Right renal cortex interstitium (tissue), 3 donors: ENCODE data around the gene OR51B5. TPM values are rescaled to one million over a fixed set of nuclear protein-coding genes. Genes with fewer than 3 reads are reported as not detected.
"Not testable (repeated sequence)": the region's sequence is repeated elsewhere in the genome, so short reads cannot be mapped to it uniquely, and the experiment has no call there.

ENCODE experiments used
- DNase-seq, 3 donors: peaks; one replicate each; pipeline ENCODE4 v3.0.0-alpha.2; 2013; ENCODE audit warnings: low read depth in 3 of 3, low spot score in 2 of 3
- polyA plus RNA-seq, 3 donors: library from polyadenylated mRNA; unstranded; fragments of 120-200 nt; gene quantifications; one replicate each; pipeline ENCODE4 v1.2.1, GENCODE V29; 2013; ENCODE audit not compliant: insufficient read length in 3 of 3

Gene OR51B5
- polyA plus RNA-seq, 3 donors = 0.14 to 0.49 (median 0.14) TPM

DNA sequence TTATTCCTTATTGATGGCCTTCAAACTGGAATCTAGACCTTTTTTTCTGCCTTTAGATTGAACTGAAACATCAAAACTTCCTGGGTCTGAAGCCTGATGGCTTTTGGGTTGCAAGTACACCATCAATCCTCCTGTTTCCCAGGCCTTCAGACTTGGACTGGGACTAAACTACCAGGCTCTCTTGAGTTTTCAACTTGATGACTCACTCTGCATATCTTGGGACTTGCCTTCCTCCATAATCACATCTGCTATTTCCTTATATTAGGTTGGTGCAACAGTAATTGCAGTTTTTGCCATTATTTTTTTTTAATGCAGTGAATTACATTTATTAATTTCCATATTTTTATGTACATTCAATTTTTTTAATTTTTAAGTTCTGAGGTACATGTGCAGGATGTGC is 7.0 kb downstream of the OR51B5 start:
- no peak for DNase-seq

DNA sequence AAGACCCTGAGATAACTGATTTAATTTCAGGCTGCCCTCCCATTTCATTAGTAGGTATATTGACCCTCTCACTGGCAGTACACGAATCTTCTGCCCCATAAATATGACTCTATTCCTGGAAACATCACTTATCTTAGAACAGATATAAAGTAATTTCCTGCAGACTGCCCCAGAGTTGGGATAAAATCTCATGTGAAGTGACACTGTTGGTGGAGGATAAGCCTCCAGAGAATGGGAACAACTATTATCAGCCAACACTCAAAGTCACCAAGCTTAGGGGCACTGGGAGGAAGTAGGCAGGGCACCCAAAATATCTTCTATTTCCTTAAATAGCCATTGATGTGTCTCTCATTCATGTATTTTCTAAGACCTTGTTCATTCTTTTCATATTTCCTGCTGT is 8.2 kb downstream of the OR51B5 start:
- no peak for DNase-seq

DNA sequence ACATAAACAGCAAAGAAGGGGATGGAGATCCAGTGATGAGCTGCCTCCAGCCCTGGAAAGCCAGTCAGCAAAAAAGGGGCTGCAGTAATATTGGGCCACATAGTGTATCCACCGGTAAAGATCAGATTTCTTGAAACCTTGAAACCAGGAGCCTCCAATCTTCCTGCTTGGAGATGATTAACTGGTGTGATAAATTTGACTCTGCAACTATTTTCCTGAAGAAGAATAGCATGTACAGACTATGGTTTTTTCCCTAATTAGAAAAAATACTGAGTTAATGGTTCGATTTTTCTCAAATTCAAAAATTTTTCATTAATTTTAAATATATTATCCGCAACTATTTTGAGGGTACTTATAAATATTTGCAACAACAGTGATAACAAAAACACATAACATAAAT is 19.1 kb downstream of the OR51B5 start, which contains the start of gene OR51B2:
Gene OR51B2, minus strand, starts transcription at position 101 of the 400 bp plus-strand sequence. Its CDS starts 0 bp downstream, at position 101.
- DNase-seq = no peak

DNA sequence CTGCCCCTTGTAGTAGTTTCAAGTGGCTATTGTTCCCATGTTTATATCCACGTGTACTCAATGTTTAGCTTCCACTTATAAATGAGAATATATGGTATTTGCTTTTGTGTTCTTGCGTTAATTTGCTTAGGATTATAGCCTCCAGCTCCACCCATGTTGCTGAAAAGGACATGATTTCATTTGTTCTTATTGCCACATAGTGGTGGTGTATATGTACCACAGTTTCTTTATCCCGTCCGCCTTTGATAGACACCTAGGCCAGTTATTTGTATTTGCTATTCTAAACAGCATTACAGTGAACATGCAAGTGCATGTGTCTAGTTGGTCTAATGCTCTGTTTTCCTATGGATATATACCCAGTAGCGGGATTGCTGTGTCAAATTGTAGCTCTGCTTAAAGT is 26.0 kb downstream of the OR51B5 start:
- no peak for DNase-seq

DNA sequence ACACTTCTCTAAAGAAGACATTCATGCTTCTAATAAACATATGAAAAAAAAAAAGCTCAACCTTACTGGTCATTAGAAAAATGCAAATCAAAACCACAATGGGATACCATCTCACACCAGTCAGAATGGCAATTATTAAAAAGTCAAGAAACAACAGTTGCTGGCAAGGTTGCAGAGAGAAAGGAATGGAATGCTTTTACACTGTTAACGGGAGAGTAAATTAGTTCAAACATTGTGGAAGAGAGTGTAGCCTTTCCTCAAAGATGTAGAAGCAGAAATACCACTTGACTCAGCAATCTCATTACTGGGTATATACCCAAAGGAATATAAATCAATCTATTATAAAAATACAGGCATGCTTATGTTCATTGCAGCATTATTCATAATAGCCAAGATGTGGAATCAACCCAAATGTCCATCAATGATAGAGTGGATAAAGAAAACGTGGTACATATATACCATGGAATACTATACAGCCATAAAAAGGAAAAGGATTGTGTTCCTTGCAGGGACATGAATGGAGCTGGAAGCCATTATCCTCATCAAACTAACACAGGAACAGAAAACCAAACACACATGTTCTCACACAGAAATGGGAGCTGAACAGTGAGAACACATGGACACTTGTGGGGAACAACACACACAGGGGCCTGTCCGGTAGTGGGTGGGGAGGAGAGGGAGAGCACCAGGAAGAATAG is 29.8 kb downstream of the OR51B5 start:
- not testable (repeated sequence) for DNase-seq

DNA sequence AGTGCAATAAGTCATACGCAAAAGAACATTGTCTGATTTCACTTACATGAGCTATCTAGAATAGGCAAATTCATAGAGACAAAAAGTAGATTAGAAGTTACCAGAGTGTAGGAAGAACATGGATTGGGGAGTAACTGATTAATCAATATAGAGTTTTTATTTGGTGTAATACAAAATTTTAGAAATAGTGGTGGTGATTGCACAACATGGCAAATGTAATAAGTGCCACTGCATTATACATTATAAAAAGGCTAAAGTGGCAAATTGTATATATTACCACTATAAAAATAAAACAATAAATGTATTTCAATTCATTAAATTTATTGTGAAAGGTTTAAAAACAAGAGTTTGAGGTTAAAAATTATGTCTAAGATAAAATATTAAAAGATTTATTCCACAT is 32.9 kb downstream of the OR51B5 start:
- DNase-seq = no peak

DNA sequence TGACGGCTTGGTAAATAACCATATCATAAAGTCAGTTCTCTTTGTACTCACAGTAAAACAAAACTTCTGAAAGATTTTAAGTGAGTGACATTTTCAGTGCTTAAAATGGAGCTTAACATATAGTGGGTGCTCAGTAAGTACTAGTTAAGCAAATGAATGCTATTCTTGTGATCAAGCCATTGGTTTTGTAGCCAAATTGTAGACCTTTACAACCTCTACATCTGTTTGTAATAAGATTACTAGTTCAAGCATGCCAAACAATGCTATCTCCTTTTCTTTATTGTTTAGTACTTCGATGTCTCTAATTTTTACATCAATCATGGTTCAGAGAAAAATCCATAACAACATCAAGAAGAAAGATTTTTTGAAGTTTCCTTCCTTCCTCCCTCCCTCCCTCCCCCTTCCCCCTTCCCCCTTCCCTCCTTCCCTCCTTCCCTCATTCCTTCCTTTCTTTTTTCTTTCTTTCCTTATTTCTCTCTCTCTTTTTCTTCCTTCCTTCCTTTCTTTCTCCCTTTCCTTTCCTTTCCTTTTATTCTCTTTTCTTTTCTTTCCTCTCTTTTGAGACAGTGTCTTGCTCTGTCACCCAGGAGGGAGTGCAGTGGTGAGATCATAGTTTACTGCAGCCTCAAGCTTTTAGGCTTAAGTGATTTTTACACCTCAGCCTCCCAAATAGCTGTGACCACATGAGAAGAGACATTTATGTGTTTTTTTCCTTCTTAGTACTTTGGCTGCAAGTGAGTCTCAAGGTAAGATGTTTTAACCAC is 35.9 kb downstream of the OR51B5 start:
- DNase-seq = no peak

DNA sequence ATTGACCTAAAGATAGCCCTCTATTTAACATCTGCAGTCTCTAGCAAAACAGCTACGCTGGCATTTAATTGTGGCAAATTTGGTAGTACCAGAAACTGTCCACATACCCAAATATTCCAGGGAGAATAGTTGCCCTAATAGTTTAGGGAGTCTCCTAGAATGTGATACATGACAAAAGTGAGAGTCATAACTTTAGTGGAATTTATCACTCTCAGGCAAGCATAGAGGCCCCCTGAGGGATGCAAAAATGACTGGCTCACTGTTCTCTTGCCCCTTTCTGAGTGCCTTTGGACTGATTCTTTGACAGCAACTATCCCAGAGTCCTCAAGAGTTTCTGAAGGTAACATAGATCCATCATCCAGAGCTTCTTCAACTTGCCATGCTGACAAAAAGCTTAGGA is 39.3 kb downstream of the OR51B5 start:
- DNase-seq = no peak

DNA sequence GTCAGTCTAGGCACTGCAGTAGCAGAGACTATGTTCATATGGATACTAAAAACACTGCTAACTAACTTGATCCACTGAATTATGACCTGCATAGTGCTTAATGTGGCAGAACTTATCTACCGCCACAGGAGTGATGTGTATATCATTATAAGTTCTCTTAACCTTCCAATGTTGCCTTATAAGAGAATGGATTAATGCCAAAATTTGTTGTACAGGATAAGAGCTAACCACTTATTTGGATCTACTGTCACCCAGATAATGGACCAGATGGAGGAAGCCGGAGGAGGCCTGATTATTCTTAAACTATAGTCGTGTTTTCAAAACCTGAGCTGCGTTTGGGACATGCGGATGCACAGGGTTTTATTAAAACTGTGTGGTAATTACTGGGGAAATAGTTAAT is 39.7 kb downstream of the OR51B5 start:
- DNase-seq = no peak

DNA sequence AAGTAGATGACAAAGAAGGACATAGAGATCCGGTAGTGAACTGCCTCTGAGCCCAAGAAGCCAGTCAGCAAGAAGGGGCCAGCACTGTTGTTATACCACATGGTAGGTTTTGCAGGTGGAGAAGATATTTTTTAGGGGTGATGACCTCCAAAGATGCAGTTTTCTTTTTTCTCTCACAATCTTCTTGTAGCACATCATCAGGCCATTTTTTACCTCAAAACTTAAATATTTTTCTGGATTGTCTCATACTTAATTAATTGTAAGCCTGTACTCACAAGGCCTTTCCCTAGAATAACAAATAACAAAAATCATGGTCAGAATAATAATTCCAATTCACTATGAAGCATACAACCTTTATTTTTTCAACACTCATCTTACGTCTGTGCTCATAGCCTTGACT is 41.5 kb downstream of the OR51B5 start, which contains the start of gene OR51B4:
Gene OR51B4, minus strand, starts transcription at position 101 of the 400 bp plus-strand sequence. Its CDS starts 0 bp downstream, at position 101.
- no peak for DNase-seq

DNA sequence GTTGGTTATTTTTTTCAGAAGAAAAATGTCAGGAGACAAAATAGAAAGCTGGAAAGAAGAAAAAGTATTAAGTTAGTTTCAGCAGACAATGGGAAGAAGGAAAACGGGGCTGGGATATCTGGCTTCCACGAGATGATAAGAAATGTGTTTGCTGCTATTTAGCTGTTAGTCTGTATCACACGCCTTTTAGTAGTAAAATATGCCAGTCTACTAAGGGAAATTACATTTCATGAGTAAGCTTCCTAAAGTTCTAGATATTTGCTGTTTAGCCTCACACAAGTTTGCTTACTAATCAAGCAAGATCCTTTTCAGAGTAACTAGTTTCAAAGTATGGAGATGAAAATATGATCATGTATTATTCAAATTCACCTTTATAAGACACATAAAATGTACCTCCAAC is 43.1 kb downstream of the OR51B5 start:
- no peak for DNase-seq

DNA sequence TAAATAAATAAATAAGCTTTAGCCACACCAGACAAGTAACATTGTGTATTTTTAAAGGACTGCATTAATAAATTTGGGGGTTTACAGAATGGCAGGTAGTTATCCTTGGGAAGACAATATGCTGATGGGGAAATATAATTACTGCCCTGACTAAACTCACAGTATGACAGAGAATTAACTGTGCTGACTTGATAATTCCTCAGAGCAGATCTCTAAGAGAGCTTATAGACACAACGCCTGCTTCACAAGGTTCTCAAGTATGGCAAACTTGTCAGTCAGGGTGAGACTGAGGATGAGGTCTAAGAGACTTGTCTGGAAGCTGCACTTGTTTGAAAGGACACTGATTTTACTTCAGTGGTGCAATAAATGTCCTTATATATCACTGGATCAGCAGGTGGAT is 44.9 kb downstream of the OR51B5 start:
- no peak for DNase-seq

DNA sequence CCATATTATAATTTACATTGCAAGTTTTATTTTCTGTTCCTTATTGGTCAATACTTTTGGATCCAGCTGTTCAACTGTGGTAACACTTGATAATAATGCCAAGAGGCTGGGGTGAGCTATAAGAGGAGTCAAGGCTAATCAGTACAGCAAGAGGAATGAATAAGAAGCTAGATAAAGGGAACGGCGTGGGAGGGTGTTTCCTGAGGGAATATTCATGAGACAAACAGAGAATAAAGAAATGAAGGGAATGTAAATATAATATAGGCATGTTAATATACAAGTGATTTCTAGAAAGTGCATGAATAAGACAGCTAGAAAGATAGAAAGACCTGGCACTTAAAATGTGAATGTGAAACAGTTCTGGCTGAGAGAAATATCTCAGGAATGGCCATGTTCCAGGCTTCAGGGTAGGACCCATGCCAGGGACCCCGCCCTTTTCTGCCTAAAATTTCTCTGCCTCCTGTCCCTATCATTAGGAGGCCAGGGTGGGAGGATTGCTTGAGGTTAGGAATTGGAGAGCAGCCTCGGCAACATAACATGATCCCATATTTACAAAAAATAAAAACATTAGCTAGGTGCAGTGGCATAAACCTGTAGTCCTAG is 45.5 kb downstream of the OR51B5 start:
- DNase-seq = no peak

DNA sequence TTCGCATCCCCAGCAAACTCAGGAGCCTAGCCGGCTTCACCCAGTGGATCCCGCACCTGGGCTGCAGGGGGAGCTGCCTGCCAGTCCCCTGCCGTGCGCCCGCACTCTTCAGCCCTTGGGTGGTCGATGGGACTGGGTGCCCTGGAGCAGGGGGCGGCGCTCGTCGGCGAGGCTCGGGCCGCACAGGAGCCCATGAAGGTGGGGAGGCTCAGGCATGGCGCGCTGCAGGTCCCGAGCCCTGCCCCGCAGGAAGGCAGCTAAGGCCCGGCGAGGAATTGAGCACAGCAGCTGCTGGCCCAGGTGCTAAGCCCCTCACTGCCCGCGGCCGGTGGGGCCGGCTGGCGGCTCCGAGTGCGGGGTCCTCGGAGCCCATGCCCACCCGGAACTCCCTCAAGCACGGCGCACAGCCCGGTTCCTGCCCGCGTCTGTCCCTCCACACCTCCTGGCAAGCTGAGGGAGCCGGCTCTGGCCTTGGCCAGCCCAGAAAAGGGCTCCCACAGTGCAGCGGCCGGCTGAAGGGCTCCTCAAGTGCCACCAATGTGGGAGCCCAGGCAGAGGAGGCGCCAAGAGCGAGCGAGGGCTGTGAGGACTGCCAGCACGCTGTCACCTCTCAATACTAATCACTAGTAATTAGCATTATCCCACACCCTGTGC is 48.9 kb downstream of the OR51B5 start:
- DNase-seq = not testable (repeated sequence)

DNA sequence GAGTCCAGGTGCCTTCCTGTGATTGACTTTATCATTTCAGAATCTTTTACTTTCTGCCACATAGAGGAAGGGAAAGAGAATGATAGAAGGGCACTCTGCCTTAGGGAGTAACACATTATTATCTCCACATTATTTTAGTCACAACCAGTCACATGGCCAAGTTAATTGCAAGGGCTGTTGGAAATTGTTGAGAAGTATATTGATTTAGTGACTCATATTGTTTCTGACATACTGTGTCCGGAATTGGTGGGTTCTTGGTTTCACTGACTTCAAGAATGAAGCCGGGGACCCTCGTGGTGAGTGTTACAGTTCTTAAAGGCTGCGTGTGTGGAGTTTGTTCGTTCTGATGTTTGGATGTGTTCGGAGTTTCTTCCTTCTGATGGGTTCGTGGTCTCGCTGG is 50.3 kb downstream of the OR51B5 start:
- no peak for DNase-seq

Other genes starting within 250 kb of the OR51B5 start
- gene OR52A5, start 205.2 kb downstream of the OR51B5 start, polyA plus RNA-seq = not detected
- under 1 TPM in 1 of 3 donors, not detected in 2; 0.03 TPM for gene OR52A1, start 188.8 kb downstream of the OR51B5 start, polyA plus RNA-seq
- gene OR51V1, start 142.8 kb downstream of the OR51B5 start, polyA plus RNA-seq = not detected
- gene HBB, start 116.5 kb downstream of the OR51B5 start, polyA plus RNA-seq = 100 to 1,000 TPM; 146 to 221 (median 152) TPM
- gene HBD, start 109.0 kb downstream of the OR51B5 start, polyA plus RNA-seq = 1 to 10 TPM; 1.9 to 2.2 (median 2.1) TPM
- gene HBG1, start 93.7 kb downstream of the OR51B5 start, polyA plus RNA-seq = 1 to 10 TPM; 3.5 to 6.3 (median 5.8) TPM
- gene HBG2, start 88.7 kb downstream of the OR51B5 start, polyA plus RNA-seq = 1,000 to 10,000 TPM; 2,105 to 2,538 (median 2,461) TPM
- gene HBE1, start 73.6 kb downstream of the OR51B5 start, polyA plus RNA-seq = 10 to 100 TPM in 1 of 3 donors, 1 to 10 TPM in 2; 7.4 to 13.8 (median 8.1) TPM
- under 1 TPM in 1 of 3 donors, not detected in 2; 0.22 TPM for gene OR51B4, start 41.6 kb downstream of the OR51B5 start, polyA plus RNA-seq
- gene OR51B2, start 19.2 kb downstream of the OR51B5 start, polyA plus RNA-seq = not detected
- not detected for gene OR51B6, start 8.0 kb upstream of the OR51B5 start, polyA plus RNA-seq
- gene OR51M1, start 40.3 kb upstream of the OR51B5 start, polyA plus RNA-seq = not detected
- gene OR51Q1, start 78.6 kb upstream of the OR51B5 start, polyA plus RNA-seq = not detected
- not detected for gene OR51I1, start 98.0 kb upstream of the OR51B5 start, polyA plus RNA-seq
- not detected for gene OR51I2, start 105.8 kb upstream of the OR51B5 start, polyA plus RNA-seq
- not detected for gene OR52D1, start 145.2 kb upstream of the OR51B5 start, polyA plus RNA-seq
- not detected for gene UBQLN3, start 166.4 kb upstream of the OR51B5 start, polyA plus RNA-seq
- gene UBQLNL, start 173.2 kb upstream of the OR51B5 start, polyA plus RNA-seq = under 1 TPM; 0.43 to 0.57 (median 0.43) TPM
- not detected for gene OR52H1, start 205.0 kb upstream of the OR51B5 start, polyA plus RNA-seq
- gene OR52B6, start 237.4 kb upstream of the OR51B5 start, polyA plus RNA-seq = not detected